B cell (primary cell): ENCODE results near the gene CDADC1. TPM values are rescaled to one million over a fixed set of nuclear protein-coding genes. Genes with fewer than 3 reads are reported as not detected.

Experiments used
- ATAC-seq: fragments of 200-7000 bp; cut with Tn5 transposase; one replicate; pipeline ENCODE4 v1.10.0; 2021; ENCODE audit warnings: low read depth, mild to moderate bottlenecking, moderate number of reproducible peaks, moderate library complexity
- CTCF ChIA-PET: fragments of 350-600 bp; sonication (Branson Sonifier 250); formaldehyde crosslinking; loops from one replicate; lab custom pipeline; 2021; ENCODE audit warnings: antibody characterized with exemption, inconsistent platforms; lab: Charles Lee
- POLR2A ChIA-PET: fragments of 350-600 bp; sonication (Branson Sonifier 250); formaldehyde crosslinking; loops from one replicate; lab custom pipeline; 2021; ENCODE audit warnings: antibody characterized with exemption; lab: Charles Lee
- DNase-seq: peaks from one replicate; pipeline ENCODE4 v3.0.0; 2013
- H2AFZ ChIP-seq: 2 replicates; pipeline ENCODE4 v1.6.1; 2012; ENCODE audit warnings: mild to moderate bottlenecking, low read depth, low read length; ENCODE audit not compliant: insufficient read depth, poor library complexity, severe bottlenecking
- H3K27ac ChIP-seq, 2 donors: 1 replicate in 1 of 2; 2 replicates in 1 of 2; pipeline ENCODE4 v1.5.1; 2012 to 2013; ENCODE audit warnings: low read length in 2 of 2, mild to moderate bottlenecking in 2 of 2, moderate library complexity in 1 of 2
- H3K27me3 ChIP-seq, 4 experiments: fragments of 200-600 bp in 1 of 4; sonication (generic) in 1 of 4; replicated peaks in 1 of 4; 1 replicate in 2 of 4; 2 replicates in 2 of 4; pipeline versions ENCODE4 v1.6.1 to v1.7.0; 2013 to 2016; ENCODE audit warnings: low read length in 3 of 4, mild to moderate bottlenecking in 2 of 4, mixed read lengths in 1 of 4, moderate library complexity in 1 of 4; ENCODE audit not compliant: insufficient read depth in 4 of 4, control insufficient read depth in 3 of 4; ENCODE audit errors: control extremely low read depth in 1 of 4
- H3K36me3 ChIP-seq, 2 experiments: replicated peaks in 1 of 2; 1 replicate in 1 of 2; 2 replicates in 1 of 2; pipeline versions ENCODE4 v1.6.1 to v1.7.1; 2013; ENCODE audit warnings: low read length in 1 of 2; ENCODE audit not compliant: insufficient read depth in 2 of 2, control insufficient read depth in 1 of 2; ENCODE audit errors: control extremely low read depth in 1 of 2, extremely low read depth in 1 of 2
- H3K4me1 ChIP-seq, 2 donors: fragments of 200-600 bp in 1 of 2; sonication (generic) in 1 of 2; 1 replicate in 1 of 2; 2 replicates in 1 of 2; pipeline versions ENCODE4 v1.5.1 to v1.6.1; 2013 to 2017; ENCODE audit warnings: low read length in 2 of 2; ENCODE audit not compliant: control insufficient read depth in 2 of 2, insufficient read depth in 2 of 2
- H3K4me2 ChIP-seq: replicated peaks from 2 replicates; pipeline ENCODE3; 2012; ENCODE audit warnings: mild to moderate bottlenecking, low read depth, low read length; ENCODE audit not compliant: poor library complexity, severe bottlenecking
- H3K4me3 ChIP-seq, 5 experiments: fragments of 200-600 bp in 1 of 5; sonication (generic) in 1 of 5; 1 replicate in 3 of 5; 2 replicates in 2 of 5; pipeline versions ENCODE4 v1.5.1 to v1.7.0; 2011 to 2016; ENCODE audit warnings: low read length in 4 of 5, mild to moderate bottlenecking in 4 of 5, low read depth in 2 of 5, control low read depth in 1 of 5, moderate library complexity in 1 of 5; ENCODE audit not compliant: insufficient read depth in 1 of 5; ENCODE audit errors: control extremely low read depth in 1 of 5, extremely low read depth in 1 of 5
- H3K79me2 ChIP-seq: fragments of 200-600 bp; sonication (generic); one replicate; pipeline ENCODE4 v1.6.0; 2016; ENCODE audit warnings: low read length; ENCODE audit not compliant: control insufficient read depth, insufficient read depth
- H3K9ac ChIP-seq: fragments of 200-600 bp; sonication (generic); 2 replicates; pipeline ENCODE4 v1.6.1; 2017; ENCODE audit warnings: mild to moderate bottlenecking, low read length, moderate library complexity
- H3K9me3 ChIP-seq, 3 donors: one replicate each; pipeline versions ENCODE4 v1.6.1 to v1.7.1; 2013; ENCODE audit warnings: low read length in 2 of 3; ENCODE audit not compliant: control insufficient read depth in 2 of 3, insufficient read depth in 1 of 3; ENCODE audit errors: control extremely low read depth in 1 of 3
- H4K20me1 ChIP-seq: 2 replicates; pipeline ENCODE4 v1.6.0; 2012; ENCODE audit warnings: mild to moderate bottlenecking, low read length; ENCODE audit not compliant: insufficient read depth, control insufficient read depth, poor library complexity, severe bottlenecking
- H3K27ac Mint-ChIP-seq: one replicate; pipeline ENCODE4 v1.8.0; 2021; ENCODE audit warnings: mixed read lengths
- H3K27me3 Mint-ChIP-seq: one replicate; pipeline ENCODE4 v1.8.0; 2021; ENCODE audit warnings: mixed read lengths
- H3K4me1 Mint-ChIP-seq: one replicate; pipeline ENCODE4 v1.8.0; 2021; ENCODE audit warnings: mixed read lengths
- H3K4me3 Mint-ChIP-seq: one replicate; pipeline ENCODE4 v1.8.0; 2021; ENCODE audit warnings: mixed read lengths
- H3K9me3 Mint-ChIP-seq: one replicate; pipeline ENCODE4 v1.8.0; 2022; ENCODE audit warnings: mixed read lengths; ENCODE audit not compliant: insufficient read depth
- CTCF ChIP-seq: fragments of 200-600 bp; IDR thresholded peaks from one replicate; pipeline ENCODE4 v1.8.0; 2022; ENCODE audit warnings: antibody characterized with exemption, mild to moderate bottlenecking
- EZH2 ChIP-seq: IDR thresholded peaks from 2 replicates; pipeline ENCODE4 v1.6.1; 2012; ENCODE audit warnings: borderline replicate concordance, low read depth, mild to moderate bottlenecking, moderate library complexity, low read length; ENCODE audit not compliant: insufficient read depth, poor library complexity, severe bottlenecking
- WGBS: methylation state at CpG from one replicate; pipeline ENCODE4 v1.1.5; 2013; ENCODE audit warnings: missing lambda C conversion rate; ENCODE audit not compliant: insufficient coverage; 5-methylcytosine and 5-hydroxymethylcytosine counted together
- intact Hi-C: fragments of 100-400 bp; cut with micrococcal nuclease; formaldehyde crosslinking; loops from one replicate; pipeline ENCODE4 v1.10.0; 2022
- polyA plus RNA-seq: library from polyadenylated mRNA; depleted of rRNA; stranded (reverse); fragments of >200 nt; gene quantifications from 2 replicates; pipeline ENCODE4 v1.2.3, GENCODE V29; 2012
- total RNA-seq, 2 donors: library from RNA; stranded (reverse); fragments of 120-200 nt in 1 of 2; gene quantifications; 1 replicate in 1 of 2; 2 replicates in 1 of 2; pipeline versions ENCODE4 v1.2.3 to v1.2.4, GENCODE V29; 2013 to 2022

The CDADC1 gene
- total and polyA plus RNA-seq, 2 donors (not counting 1 experiment from before 2014, with no cell fraction given) = 3.0 to 14.5 TPM

- DNase-seq = no peak
- no peaks in the 10 kb centered on the region for H3K27me3 ChIP-seq
- WGBS = 100% methylated on average over 1 of the region's 2 CpGs
- no peak overlapping the region for H3K4me2 ChIP-seq
- no peak overlapping the region for H3K4me3 ChIP-seq
- TF ChIP-seq CTCF (no peak), EZH2 (no peak)
- no peak overlapping the region for H3K27ac Mint-ChIP-seq
- ChIA-PET POLR2A (no interaction called here), CTCF (interaction anchor here (1.3 to 2.6 kb wide), 2 partner anchors 45 to 369 kb away, joined by 4 to 12 read pairs; no protein-coding TSS in a partner anchor)
- H3K9ac ChIP-seq = no peak overlapping the region
- H3K9me3 ChIP-seq = peaks cover 0 to 5% (median 0%) of the 10 kb centered on the region in 3 donors
- no peaks in the 10 kb centered on the region for H3K36me3 ChIP-seq
- no peaks in the 10 kb centered on the region for H3K27me3 Mint-ChIP-seq
- peaks cover 4% of the 10 kb centered on the region for H3K4me1 Mint-ChIP-seq
- H3K27ac ChIP-seq = no peak overlapping the region
- no peaks in the 10 kb centered on the region for H3K79me2 ChIP-seq
- H3K9me3 Mint-ChIP-seq = no peaks in the 10 kb centered on the region
- intact Hi-C loops = no loop called here
- no peaks in the 10 kb centered on the region for H3K4me1 ChIP-seq
- H3K4me3 Mint-ChIP-seq = no peak overlapping the region
- ATAC-seq = no peak
- H4K20me1 ChIP-seq = no peaks in the 10 kb centered on the region
- no peak overlapping the region for H2AFZ ChIP-seq
Measured at GRCh38 chr13:49238621-49239020, 9.1 kb upstream of the CDADC1 start.

- no peak overlapping the region for H3K27ac ChIP-seq
- Mint-ChIP-seq H3K27me3 (no peaks in the 10 kb centered on the region), H3K4me3 (no peak overlapping the region), H3K27ac (no peak overlapping the region), H3K9me3 (no peaks in the 10 kb centered on the region), H3K4me1 (no peaks in the 10 kb centered on the region)
- no peaks in the 10 kb centered on the region for H3K4me1 ChIP-seq
- ChIA-PET CTCF (interaction anchor here (0.7 to 2.6 kb wide), 9 partner anchors 8 to 368 kb away, joined by 3 to 17 read pairs (median 5); partner anchors contain the start of gene CDADC1), POLR2A (no interaction called here)
- H3K4me2 ChIP-seq = no peak overlapping the region
- no peaks in the 10 kb centered on the region for H4K20me1 ChIP-seq
- H2AFZ ChIP-seq = no peak overlapping the region
- 14% methylated on average over 1 of the region's 4 CpGs for WGBS
- TF ChIP-seq EZH2 (no peak), CTCF (peak; percentile 55)
- ATAC-seq (peak; percentile 33), DNase-seq (peak; percentile 47)
- no peak overlapping the region for H3K4me3 ChIP-seq
- H3K79me2 ChIP-seq = no peaks in the 10 kb centered on the region
- peaks cover 0 to 5% (median 0%) of the 10 kb centered on the region in 3 donors for H3K9me3 ChIP-seq
- H3K27me3 ChIP-seq = no peaks in the 10 kb centered on the region
- H3K36me3 ChIP-seq = no peaks in the 10 kb centered on the region
- H3K9ac ChIP-seq = no peak overlapping the region
- intact Hi-C loops = loop anchor here (1.0 kb wide), 2 partner anchors 41 to 367 kb away; no protein-coding TSS in a partner anchor
Measured at GRCh38 chr13:49240017-49240416, 7.7 kb upstream of the CDADC1 start.
